Epithelial cell of prostate (primary cell): ENCODE results near the gene CDC42BPB.

ENCODE experiments used
- DNase-seq: peaks from one replicate; pipeline ENCODE4 v3.0.0-alpha.2; 2011; ENCODE audit warnings: low read depth, low spot score
- H3K27ac ChIP-seq: fragments of 450-650 bp; 2 replicates; pipeline ENCODE4 v1.5.1; 2017; ENCODE audit warnings: mild to moderate bottlenecking

Gene CDC42BPB

GRCh38 chr14:102951799-102952198 is 105.5 kb downstream of the CDC42BPB start:
- DNase-seq = no peak
- no peak overlapping the region for H3K27ac ChIP-seq

DNA sequence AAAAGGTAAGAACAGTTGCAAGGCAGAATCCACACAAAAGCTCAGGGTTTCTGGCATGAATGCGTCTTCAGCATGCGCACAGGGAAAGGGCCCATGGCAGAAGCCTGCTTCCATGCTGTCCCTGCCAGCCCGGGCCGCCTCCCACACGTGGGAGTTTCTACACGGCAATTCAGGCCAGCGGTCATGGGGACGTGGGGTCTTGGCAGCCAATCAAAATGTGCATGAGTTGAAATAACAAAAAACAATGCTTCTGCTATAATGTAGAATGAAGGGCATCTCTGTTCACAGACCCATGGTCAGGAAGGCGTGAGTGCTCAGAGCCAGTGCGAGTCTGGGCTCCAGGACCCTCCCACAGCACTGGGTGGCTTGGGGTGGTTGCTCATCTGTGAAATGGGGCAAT is 106.3 kb downstream of the CDC42BPB start:
- no peak for DNase-seq
- H3K27ac ChIP-seq = no peak overlapping the region

- no peak overlapping the region for H3K27ac ChIP-seq
- no peak for DNase-seq
Measured at GRCh38 chr14:102949801-102950451, 107.4 kb downstream of the CDC42BPB start.

- no peak for DNase-seq
- H3K27ac ChIP-seq = no peak overlapping the region
Measured at GRCh38 chr14:102949062-102949800, 108.1 kb downstream of the CDC42BPB start.

GRCh38 chr14:102948698-102949061 is 108.7 kb downstream of the CDC42BPB start:
- H3K27ac ChIP-seq = no peak overlapping the region
- DNase-seq = no peak

GRCh38 chr14:102947321-102948103 is 109.8 kb downstream of the CDC42BPB start:
- DNase-seq = no peak
- H3K27ac ChIP-seq = no peak overlapping the region

GRCh38 chr14:102945346-102946130 is 111.8 kb downstream of the CDC42BPB start:
- DNase-seq = no peak
- no peak overlapping the region for H3K27ac ChIP-seq

GRCh38 chr14:102944448-102945330 is 112.7 kb downstream of the CDC42BPB start:
- DNase-seq = no peak
- no peak overlapping the region for H3K27ac ChIP-seq

GRCh38 chr14:102943979-102944378 is 113.4 kb downstream of the CDC42BPB start:
- DNase-seq = no peak
- no peak overlapping the region for H3K27ac ChIP-seq

- no peak for DNase-seq
- H3K27ac ChIP-seq = no peak overlapping the region
Measured at GRCh38 chr14:102943454-102943853, 113.9 kb downstream of the CDC42BPB start.

DNA sequence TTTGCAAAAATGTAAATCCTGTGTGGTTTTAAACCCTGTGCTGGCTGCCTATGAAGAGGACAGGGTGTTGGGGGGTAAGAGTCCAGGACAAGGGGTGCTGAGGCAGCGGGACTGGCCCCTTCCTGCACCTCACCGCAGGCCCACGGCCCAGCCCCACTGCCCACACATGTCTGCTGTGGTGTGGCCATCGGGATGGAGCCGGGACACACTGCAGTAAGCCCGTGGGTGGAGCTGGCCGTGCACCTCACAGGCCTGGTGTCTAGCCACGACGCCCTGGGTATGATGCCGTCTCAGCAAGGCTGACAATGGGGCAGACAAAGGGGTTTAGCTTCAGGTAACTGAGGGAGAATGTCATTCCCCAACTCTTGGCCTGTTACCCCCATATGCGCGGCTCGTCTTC is 115.3 kb downstream of the CDC42BPB start:
- DNase-seq = no peak
- H3K27ac ChIP-seq = no peak overlapping the region

- no peak for DNase-seq
- H3K27ac ChIP-seq = no peak overlapping the region
Measured at GRCh38 chr14:102941419-102942011, 115.8 kb downstream of the CDC42BPB start.

DNA sequence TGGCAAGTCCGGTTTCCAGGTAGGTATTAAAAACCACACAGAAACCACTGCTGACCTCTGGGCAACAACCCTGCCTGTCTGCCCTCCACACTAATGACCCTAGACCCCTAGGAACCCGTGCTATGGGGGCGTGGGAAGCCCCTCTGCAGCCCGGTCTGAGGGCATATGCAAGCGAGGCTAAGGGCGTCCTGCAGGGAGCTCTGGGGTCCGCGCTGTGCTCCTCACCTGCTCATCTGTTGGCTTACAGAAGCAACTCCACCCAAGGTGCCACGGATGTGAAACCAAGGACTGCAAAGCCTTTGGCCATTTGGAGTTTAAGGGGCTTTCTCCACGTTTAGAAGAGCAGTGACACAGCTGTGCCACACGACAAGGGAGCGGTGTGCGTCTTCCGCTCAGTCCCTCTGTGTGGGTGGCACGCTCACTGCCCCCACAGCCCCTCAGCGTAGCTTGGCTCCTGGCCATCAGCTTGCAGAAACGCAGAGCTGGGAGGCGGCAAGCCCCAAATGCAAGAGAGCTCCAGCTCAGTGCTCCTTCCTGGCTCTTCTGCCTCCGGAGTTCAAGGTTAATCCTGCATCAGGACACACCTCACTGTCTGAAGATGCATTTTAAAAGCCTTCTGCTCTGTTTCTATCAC is 116.5 kb downstream of the CDC42BPB start:
- no peak for DNase-seq
- H3K27ac ChIP-seq = no peak overlapping the region

- no peak overlapping the region for H3K27ac ChIP-seq
- DNase-seq = no peak
Measured at GRCh38 chr14:102939820-102940561, 117.4 kb downstream of the CDC42BPB start.

- H3K27ac ChIP-seq = no peak overlapping the region
- no peak for DNase-seq
Measured at GRCh38 chr14:102939329-102939728, 118.0 kb downstream of the CDC42BPB start.

GRCh38 chr14:102938191-102938590 is 119.2 kb downstream of the CDC42BPB start:
- DNase-seq = no peak
- no peak overlapping the region for H3K27ac ChIP-seq

- no peak for DNase-seq
Measured at GRCh38 chr14:102937331-102938175, 119.8 kb downstream of the CDC42BPB start.

More at GRCh38 chr14:102937331-102938175, 119.8 kb downstream of the CDC42BPB start:
- H3K27ac ChIP-seq = no peak overlapping the region
